H1 (cell line): ENCODE results near the gene FGFBP2. TPM values are rescaled to one million over a fixed set of nuclear protein-coding genes. Genes with fewer than 3 reads are reported as not detected.

ENCODE experiments used
- polyA plus RNA-seq, 7 experiments: library from polyadenylated mRNA; depleted of rRNA in 3 of 7; stranded (reverse) in 5 of 7; unstranded in 2 of 7; fragments of >200 nt in 5 of 7; fragments of 200-250 nt in 2 of 7; gene quantifications; 1 replicate in 5 of 7; 2 replicates in 1 of 7; 4 replicates in 1 of 7; pipeline versions ENCODE4 v1.2.1 to v1.2.3, GENCODE V29; 2011 to 2013; ENCODE audit warnings: missing spikeins in 2 of 7, mixed read lengths in 2 of 7
- total RNA-seq: library from RNA; stranded (reverse); fragmentation: NEBNext Ultra II Directional; extraction: Animal tissue kit (Norgen Biotek cat#: 25700); gene quantifications from 2 replicates; pipeline ENCODE4 v1.2.1, GENCODE V29; 2021
- TF ChIP-seq, protein P1 (sequence below): fragments of 300-600 bp; sonication (generic); IDR thresholded peaks from 2 replicates; pipeline ENCODE4 v1.7.1; 2012; ENCODE audit warnings: low read length, moderate library complexity, mild to moderate bottlenecking, inconsistent platforms; ENCODE audit not compliant: insufficient replicate concordance

FGFBP2 gene
- total and polyA plus RNA-seq, 2 of the 8 experiments (the other 6 are each of a cell fraction or from before 2014, with no cell fraction given) = 0.15 TPM; not detected in 1

DNA sequence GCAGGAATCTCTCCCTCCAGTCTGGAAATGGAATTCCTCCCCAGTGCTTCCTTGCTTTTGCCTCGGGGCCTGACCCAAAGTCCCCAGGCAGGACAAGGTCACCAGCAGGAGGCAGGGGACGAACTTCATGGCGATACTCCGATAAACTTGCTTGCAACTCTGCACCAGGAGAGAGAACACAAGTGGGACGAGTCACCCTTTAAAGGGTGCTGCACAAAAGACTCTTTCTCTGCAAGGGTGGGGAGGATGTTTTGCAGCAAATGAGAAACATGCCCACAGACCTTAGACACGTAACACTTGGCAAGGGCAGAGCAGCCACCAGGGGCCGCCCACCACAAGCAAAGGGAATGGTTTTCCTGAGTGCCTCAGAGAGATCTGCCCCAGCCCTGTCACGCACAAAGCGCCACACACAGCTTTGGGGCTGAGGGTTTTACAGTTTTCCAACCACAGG is at the start of gene FGFBP2 (continued):
- TF ChIP-seq, protein P1, sequence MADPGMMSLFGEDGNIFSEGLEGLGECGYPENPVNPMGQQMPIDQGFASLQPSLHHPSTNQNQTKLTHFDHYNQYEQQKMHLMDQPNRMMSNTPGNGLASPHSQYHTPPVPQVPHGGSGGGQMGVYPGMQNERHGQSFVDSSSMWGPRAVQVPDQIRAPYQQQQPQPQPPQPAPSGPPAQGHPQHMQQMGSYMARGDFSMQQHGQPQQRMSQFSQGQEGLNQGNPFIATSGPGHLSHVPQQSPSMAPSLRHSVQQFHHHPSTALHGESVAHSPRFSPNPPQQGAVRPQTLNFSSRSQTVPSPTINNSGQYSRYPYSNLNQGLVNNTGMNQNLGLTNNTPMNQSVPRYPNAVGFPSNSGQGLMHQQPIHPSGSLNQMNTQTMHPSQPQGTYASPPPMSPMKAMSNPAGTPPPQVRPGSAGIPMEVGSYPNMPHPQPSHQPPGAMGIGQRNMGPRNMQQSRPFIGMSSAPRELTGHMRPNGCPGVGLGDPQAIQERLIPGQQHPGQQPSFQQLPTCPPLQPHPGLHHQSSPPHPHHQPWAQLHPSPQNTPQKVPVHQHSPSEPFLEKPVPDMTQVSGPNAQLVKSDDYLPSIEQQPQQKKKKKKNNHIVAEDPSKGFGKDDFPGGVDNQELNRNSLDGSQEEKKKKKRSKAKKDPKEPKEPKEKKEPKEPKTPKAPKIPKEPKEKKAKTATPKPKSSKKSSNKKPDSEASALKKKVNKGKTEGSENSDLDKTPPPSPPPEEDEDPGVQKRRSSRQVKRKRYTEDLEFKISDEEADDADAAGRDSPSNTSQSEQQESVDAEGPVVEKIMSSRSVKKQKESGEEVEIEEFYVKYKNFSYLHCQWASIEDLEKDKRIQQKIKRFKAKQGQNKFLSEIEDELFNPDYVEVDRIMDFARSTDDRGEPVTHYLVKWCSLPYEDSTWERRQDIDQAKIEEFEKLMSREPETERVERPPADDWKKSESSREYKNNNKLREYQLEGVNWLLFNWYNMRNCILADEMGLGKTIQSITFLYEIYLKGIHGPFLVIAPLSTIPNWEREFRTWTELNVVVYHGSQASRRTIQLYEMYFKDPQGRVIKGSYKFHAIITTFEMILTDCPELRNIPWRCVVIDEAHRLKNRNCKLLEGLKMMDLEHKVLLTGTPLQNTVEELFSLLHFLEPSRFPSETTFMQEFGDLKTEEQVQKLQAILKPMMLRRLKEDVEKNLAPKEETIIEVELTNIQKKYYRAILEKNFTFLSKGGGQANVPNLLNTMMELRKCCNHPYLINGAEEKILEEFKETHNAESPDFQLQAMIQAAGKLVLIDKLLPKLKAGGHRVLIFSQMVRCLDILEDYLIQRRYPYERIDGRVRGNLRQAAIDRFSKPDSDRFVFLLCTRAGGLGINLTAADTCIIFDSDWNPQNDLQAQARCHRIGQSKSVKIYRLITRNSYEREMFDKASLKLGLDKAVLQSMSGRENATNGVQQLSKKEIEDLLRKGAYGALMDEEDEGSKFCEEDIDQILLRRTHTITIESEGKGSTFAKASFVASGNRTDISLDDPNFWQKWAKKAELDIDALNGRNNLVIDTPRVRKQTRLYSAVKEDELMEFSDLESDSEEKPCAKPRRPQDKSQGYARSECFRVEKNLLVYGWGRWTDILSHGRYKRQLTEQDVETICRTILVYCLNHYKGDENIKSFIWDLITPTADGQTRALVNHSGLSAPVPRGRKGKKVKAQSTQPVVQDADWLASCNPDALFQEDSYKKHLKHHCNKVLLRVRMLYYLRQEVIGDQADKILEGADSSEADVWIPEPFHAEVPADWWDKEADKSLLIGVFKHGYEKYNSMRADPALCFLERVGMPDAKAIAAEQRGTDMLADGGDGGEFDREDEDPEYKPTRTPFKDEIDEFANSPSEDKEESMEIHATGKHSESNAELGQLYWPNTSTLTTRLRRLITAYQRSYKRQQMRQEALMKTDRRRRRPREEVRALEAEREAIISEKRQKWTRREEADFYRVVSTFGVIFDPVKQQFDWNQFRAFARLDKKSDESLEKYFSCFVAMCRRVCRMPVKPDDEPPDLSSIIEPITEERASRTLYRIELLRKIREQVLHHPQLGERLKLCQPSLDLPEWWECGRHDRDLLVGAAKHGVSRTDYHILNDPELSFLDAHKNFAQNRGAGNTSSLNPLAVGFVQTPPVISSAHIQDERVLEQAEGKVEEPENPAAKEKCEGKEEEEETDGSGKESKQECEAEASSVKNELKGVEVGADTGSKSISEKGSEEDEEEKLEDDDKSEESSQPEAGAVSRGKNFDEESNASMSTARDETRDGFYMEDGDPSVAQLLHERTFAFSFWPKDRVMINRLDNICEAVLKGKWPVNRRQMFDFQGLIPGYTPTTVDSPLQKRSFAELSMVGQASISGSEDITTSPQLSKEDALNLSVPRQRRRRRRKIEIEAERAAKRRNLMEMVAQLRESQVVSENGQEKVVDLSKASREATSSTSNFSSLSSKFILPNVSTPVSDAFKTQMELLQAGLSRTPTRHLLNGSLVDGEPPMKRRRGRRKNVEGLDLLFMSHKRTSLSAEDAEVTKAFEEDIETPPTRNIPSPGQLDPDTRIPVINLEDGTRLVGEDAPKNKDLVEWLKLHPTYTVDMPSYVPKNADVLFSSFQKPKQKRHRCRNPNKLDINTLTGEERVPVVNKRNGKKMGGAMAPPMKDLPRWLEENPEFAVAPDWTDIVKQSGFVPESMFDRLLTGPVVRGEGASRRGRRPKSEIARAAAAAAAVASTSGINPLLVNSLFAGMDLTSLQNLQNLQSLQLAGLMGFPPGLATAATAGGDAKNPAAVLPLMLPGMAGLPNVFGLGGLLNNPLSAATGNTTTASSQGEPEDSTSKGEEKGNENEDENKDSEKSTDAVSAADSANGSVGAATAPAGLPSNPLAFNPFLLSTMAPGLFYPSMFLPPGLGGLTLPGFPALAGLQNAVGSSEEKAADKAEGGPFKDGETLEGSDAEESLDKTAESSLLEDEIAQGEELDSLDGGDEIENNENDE = no peak
